GM18868 (cell line): ENCODE measurements around the gene HP1BP3.
"Not testable (repeated sequence)": the region's sequence is repeated elsewhere in the genome, so short reads cannot be mapped to it uniquely, and the experiment has no call there.

Source experiments
- ATAC-seq: cut with Tn5 transposase; IDR thresholded peaks from one replicate; pipeline ENCODE4 v1.9.1; 2021; ENCODE audit warnings: mild to moderate bottlenecking, moderate library complexity; ENCODE audit not compliant: unreplicated experiment

HP1BP3 gene

GRCh38 chr1:20727746-20728316 is 59.3 kb downstream of the HP1BP3 start:
- no peak for ATAC-seq

DNA sequence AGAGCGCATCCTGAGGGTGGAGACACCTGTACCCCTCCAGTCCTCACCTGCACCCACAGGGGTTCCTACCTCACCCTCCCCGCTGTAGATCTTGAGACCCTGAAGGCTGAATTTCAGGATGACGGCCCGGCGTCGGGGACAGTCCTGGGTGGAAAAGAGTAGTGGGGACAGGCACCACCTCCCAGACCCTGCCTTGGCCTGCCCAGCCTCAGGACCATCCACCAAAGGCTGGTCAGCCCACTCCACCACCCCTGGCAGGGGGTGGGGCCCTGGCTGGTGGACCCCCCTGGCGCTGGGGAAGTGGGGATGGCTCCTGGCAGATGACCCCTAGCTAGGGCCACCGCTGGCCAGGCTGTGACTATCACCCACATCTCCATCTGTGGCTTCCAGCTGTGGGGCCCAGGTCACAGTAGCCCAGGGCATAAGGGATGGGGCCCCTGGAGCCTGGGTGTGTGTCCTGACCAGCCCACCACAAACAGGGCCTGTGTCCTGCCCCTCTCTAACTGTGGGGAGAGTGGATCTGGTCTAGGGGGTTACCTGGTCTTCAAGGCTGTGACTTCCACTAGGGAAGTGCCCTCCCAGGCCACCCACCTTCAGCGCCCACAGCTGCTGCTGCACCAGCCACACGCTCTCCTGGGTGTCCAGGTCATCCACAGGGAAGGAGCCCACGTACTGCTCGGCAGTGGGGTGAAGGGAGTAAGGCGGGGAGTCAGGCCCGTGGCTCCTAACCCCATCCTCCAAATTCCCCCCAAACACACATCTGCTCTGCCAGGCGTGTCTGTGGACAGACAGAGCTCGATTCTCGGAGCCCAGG is 60.0 kb downstream of the HP1BP3 start:
- ATAC-seq = no peak

GRCh38 chr1:20726118-20726911 is 60.8 kb downstream of the HP1BP3 start:
- ATAC-seq = no peak

DNA sequence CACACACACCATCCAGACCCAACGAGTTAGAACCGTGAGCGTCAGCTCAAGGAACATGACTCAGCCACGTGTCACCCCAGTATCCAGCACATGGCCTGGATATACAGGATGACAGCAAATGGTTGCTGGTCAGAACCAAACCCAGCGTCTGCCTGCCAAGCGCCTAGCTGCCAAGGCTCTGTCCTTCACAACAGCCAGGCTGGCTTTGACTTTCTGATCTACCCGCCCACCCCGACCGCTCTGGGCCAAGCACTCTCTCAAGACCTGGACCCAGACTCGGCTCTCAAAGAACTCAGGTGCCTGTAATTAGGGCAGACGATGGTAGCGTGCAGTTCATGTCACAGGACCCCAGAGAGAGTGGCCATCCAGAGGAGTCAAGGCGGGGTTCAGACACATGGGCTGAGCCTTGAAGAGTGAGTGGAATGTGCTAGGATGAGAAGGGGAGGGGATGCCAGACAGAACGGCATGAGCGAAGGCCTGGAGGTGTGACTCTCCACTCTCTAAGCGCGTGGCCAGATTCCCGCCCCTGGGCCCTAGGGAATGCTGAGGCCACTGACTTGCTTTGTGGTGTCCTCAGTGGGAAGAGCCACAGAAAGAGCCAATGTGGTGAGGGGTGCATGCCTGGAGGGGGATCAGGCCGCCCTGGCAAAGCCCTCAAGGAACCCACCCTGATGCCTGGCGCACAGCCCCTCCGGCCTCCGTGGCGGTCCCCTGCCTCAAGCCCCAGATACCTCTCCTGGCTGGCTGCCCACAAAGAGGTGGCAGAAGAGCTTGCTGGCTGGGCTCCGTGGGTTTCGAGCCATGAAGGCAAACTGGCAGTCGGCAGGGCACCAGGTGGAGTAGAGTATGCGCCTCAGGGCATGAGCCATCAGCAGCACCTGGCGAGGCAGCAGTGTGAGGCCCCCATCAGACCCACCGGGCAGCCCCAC is 61.7 kb downstream of the HP1BP3 start:
- ATAC-seq = no peak

DNA sequence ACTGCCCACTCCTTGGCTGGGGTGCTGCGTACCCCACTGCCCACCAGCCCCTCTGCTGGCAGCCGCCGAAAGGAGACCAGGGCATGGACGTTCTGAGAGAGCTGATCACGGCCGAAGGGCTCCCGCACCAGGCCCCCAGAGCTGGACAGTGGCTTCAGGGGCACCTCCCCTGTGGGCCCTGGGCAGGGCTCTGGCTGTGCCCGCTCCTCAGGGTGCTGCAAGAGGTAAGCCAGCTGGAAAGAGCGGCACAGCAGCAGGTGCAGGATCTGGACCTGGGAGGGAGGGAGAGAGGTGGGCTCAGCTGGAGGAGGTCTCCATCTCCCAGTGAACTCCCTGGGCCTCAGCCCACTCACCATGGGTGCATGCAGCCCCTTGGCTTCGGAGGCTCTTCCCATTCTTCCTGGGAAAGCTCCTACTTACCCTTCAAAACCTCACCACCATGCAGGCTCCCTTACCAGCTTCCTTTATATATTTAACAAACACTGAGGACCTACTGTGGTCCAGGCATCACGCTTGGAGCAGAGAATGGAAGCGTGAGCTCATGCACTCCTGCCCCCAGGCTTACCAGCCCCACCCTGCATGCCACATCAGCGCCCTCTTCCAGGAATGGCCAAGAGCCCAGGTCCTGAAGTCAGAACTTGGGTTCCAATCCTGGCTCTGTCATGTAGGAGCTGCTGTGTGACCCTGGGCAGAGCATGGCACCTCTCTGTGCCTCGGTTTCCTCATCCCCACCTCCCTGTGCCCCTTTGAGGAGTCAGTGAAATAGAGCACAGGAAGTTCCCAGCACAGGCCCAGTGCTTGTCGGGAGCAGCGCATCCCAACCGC is 62.5 kb downstream of the HP1BP3 start:
- no peak for ATAC-seq

DNA sequence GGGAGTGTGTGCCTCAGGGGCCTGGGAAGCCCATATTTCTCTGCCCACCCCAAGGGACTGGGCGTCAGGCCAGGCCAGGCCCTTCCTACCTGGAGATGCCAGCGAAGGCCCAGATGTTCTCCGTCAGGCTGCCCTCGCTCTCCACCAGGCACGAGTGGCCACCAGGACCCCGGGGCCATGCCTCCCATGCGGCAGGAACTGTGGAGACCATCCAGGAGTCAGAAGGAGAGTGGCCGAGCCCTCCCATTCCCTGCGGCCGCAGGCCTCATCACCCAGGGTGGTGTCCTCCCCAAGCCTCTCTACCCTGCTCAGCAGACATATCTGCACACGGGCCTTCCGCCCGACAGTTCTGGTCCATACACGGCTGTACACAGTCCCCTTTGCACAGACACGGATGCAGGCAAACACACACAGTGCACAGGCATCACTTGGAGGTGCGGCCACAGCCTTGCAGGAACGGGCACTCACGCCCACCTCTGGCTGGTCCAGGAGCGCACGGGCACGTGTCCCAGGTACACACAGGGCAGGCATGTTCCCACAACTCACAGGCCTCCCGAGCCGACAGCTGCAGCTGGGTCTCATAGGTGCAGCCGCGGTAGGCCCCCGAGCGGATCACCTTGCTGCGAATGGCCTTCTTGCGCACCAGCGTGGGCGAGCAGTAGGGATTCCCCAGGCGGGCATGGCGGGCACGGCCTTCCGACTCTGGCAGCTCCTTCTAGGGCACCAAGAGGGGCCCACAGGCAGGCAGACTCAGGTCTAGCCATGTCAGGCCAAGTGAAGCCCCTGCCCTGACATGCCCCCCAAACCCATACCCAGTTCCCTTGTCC is 63.4 kb downstream of the HP1BP3 start:
- ATAC-seq = no peak

GRCh38 chr1:20723159-20723536 is 64.0 kb downstream of the HP1BP3 start:
- no peak for ATAC-seq

- no peak for ATAC-seq
These were observed 65.7 kb downstream of the HP1BP3 start for GRCh38 chr1:20721117-20722061.

GRCh38 chr1:20720631-20721091 is 66.4 kb downstream of the HP1BP3 start:
- ATAC-seq = no peak

DNA sequence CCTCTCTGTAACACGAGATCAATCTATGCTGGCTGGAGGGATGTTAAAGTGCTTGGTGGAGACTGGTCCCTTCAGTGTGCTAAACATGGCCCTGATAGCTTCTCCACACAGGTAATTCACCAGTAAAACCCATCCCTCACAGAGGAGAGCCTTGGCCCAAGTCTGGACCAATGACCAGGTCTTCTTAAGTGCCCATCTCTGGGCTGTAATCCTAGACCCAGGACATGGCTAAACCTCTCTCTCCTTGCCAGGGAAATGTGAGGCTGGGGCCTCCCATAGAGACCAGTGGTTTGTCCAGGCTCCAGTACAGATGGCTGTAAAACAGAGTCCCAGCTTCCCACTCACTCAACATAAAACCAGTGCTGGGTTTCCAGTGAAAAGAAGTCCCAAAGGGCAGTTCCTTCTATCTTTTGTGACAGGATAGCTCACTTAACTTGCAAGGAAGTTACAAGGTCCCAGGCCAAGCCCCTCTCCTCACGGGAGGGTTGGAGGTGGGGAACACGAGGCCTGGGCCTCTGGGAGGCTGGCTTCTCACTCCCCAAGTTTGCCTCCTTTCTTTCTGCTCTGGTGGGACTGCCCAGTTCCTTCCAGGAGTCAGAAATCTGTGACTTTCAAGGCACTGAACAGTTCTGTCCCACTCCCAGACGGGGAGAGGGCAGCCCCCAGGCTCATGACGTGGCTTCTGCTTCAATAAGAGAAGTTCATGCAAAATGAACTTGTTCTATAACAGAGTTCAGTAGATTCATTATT is 67.1 kb downstream of the HP1BP3 start:
- no peak for ATAC-seq

DNA sequence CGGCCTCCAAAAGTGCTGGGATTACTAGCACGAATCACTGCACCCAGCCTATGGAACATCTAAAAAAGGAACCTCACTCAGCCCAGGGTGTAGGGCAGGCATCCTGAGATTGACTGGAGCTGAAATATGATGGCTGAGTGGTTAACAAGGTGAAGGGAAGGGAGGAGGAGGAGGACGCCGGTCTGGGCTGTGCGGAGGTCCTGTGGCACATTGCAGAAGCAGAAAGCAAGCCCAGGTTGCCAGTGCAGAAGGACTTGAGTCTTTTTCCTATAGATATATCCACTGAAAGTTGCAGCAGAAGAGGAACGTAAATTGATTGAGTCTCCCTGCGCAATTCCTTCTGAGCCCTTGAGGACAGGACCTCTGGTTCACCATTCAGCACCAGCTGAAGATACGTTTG is 67.8 kb downstream of the HP1BP3 start:
- ATAC-seq = no peak

DNA sequence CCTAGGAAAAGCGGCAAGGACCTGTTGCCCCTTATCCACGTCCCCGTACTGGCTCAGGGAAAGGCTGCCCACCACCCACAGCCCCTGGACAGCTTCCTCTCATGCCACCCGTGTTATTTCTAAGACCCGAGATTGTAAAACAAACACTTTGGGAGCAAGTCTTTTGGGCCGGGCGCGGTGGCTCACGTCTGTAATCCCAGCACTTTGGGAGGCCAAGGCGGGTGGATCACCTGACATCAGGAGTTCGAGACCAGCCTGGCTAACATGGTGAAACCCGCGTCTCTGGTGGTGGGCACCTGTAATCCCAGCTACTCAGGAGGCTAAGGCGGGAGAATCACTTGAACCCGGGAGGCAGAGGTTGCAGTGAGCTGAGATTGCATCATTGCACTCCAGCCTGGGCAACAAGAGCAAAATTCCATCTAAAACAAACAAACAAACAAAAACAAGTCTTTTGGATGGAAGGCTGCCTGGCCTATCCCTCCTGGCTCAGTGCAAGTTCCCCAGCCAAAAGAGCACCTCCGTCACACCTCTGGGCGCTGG is 68.7 kb downstream of the HP1BP3 start:
- ATAC-seq = not testable (repeated sequence)

DNA sequence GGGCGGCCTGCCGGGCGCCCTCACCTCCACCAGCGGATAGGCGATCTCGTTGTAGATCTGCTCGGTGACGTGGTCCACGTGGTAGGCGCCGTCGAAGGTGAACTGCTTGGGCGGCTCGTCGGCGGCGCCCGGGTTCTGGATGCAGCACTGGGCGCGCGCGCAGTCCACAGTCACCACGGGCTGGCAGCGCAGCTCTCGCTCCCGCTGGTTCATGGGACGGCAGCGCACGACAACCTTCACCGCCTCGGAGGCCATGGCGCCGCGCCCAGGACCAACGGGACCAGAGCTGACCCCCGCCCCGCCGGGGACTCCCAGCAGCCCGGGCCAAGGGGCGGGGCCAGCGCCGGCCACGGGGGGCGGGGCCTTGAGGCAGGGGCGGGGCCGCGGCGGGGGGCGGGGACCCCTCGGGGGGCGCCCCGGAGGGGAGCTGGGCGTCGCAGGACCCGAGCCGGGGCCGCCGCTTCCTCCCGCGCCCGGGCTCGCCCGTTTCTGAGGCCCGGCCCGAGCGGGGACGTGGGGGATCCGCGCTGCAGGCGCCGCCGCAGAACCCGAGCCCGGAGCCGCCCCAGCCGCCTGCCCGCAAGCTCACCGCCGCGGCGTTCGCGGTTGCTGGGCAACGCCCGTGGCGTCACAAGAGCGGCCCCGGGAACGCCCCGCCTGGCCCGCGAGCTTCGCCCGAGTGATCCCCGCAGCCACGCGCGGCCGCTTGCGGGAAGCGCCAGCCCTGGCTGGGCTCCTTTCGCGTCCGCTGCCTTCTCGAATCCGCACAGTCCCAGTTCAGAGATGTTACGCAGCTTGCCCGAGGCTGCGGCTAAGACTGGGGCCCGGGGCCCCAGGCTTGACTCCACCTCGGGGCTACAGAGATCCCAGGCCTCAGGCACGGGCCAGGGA is 69.4 kb downstream of the HP1BP3 start, which contains the start of gene KIF17:
Gene KIF17, minus strand, starts transcription at position 556 of the 891 bp plus-strand sequence. Its CDS starts 301 bp downstream, at position 255.
- ATAC-seq = no peak

- ATAC-seq = no peak
These were observed 70.9 kb downstream of the HP1BP3 start for GRCh38 chr1:20716232-20716631.

DNA sequence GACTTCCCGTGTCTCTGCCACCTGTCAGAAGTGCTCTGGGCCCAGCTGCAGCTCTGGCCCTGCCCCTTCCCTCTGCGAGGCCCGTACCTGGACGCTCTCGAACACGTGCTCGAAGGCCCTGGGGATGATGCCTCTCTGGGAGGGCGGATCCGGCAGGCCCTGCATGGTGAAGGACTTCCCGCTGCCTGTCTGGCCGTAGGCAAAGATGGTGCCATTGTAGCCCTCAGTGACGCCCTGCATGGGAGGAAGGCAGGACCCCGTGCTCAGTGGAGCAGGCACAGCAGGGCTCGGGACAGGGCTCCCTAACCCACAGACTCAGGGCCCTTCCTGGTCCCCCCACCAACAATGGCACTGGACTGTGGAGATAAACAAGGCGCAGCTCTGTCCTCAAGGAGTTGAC is 71.7 kb downstream of the HP1BP3 start:
- no peak for ATAC-seq

- ATAC-seq = no peak
These were observed 73.7 kb downstream of the HP1BP3 start for GRCh38 chr1:20713440-20713839.
